HepG2 (cell line): ENCODE measurements around the gene USP2. TPM values are rescaled to one million over a fixed set of nuclear protein-coding genes. Genes with fewer than 3 reads are reported as not detected.
A peak's percentile ranks its signal among the peaks of the same experiment; 100 is the strongest.

Experiments used
- ATAC-seq: fragments of 200-7000 bp; cut with Tn5 transposase; 3 replicates; pipeline ENCODE4 v1.9.1; 2020; ENCODE audit warnings: mild to moderate bottlenecking, moderate library complexity
- BruUV-seq: library from RNA; stranded (reverse); fragments of 400-500 nt; replicated peaks from 2 replicates; lab custom pipeline; 2021; lab: Mats Ljungman, UMichigan
- CTCF ChIA-PET: fragments of 300-600 bp; formaldehyde crosslinking; extraction: SDS; loops from one replicate; lab custom pipeline; 2021; ENCODE audit warnings: low total read pairs, inconsistent platforms, low intra/inter-chr PET ratio; lab: Yijun Ruan, JAX
- POLR2A ChIA-PET: fragments of 350-600 bp; sonication (Branson Sonifier 250); formaldehyde crosslinking; loops from one replicate; lab custom pipeline; 2020; ENCODE audit warnings: antibody characterized with exemption, inconsistent platforms; lab: Yijun Ruan, JAX
- DNase-seq: peaks from one replicate; pipeline ENCODE4 v3.0.0-alpha.2; 2015; ENCODE audit warnings: low spot score
- FAIRE-seq: peaks from 3 replicates; lab custom pipeline; 2011; peaks lifted over from hg19 to GRCh38; lab: Jason Lieb, UNC
- H2AFZ ChIP-seq: one replicate; pipeline ENCODE4 v1.6.1; 2011; ENCODE audit warnings: low read length, inconsistent platforms
- H3K27ac ChIP-seq: fragments of 300-600 bp; 3 replicates; pipeline ENCODE4 v1.8.0; 2011; ENCODE audit warnings: mixed run types, mild to moderate bottlenecking, mixed read lengths, low read length, inconsistent platforms; ENCODE audit not compliant: insufficient read depth; ENCODE audit errors: extremely low read length
- H3K27me3 ChIP-seq, 2 experiments: fragments of 200-600 bp in 1 of 2; 2 replicates in 1 of 2; 3 replicates in 1 of 2; pipeline versions ENCODE4 v1.6.0 to v1.8.0; 2011; ENCODE audit warnings: low read length in 2 of 2, mild to moderate bottlenecking in 2 of 2, moderate library complexity in 2 of 2, inconsistent platforms in 1 of 2; ENCODE audit not compliant: insufficient read depth in 2 of 2, control insufficient read depth in 1 of 2
- H3K36me3 ChIP-seq, 2 experiments: fragments of 200-600 bp in 1 of 2; replicated peaks in 1 of 2; 2 replicates in 1 of 2; 3 replicates in 1 of 2; pipeline versions ENCODE4 v1.5.1 to v1.8.0; 2011; ENCODE audit warnings: low read length in 2 of 2, inconsistent platforms in 1 of 2; ENCODE audit not compliant: insufficient read depth in 2 of 2, control insufficient read depth in 1 of 2
- H3K4me1 ChIP-seq: 2 replicates; pipeline ENCODE4 v1.5.1; 2012; ENCODE audit warnings: low read length, inconsistent platforms; ENCODE audit not compliant: insufficient read depth
- H3K4me2 ChIP-seq: 2 replicates; pipeline ENCODE4 v1.6.0; 2011; ENCODE audit warnings: low read depth, low read length, inconsistent platforms
- H3K4me3 ChIP-seq, 3 experiments: fragments of 200-600 bp in 1 of 3; sonication (generic), shearing (Covaris generic) in 1 of 3; replicated peaks in 1 of 3; 2 replicates each; pipeline ENCODE4 v1.5.1; 2011 to 2016; ENCODE audit warnings: low read length in 3 of 3, inconsistent platforms in 2 of 3, low read depth in 2 of 3, mild to moderate bottlenecking in 2 of 3, control low read depth in 1 of 3, mixed read lengths in 1 of 3; ENCODE audit not compliant: insufficient read depth in 1 of 3
- H3K79me2 ChIP-seq: one replicate; pipeline ENCODE4 v1.6.1; 2011; ENCODE audit warnings: low read length, inconsistent platforms; ENCODE audit not compliant: insufficient read depth
- H3K9ac ChIP-seq: 2 replicates; pipeline ENCODE4 v1.6.0; 2011; ENCODE audit warnings: mild to moderate bottlenecking, low read depth, low read length, inconsistent platforms; ENCODE audit not compliant: insufficient read depth
- H3K9me3 ChIP-seq: 2 replicates; pipeline ENCODE4 v1.5.1; 2012; ENCODE audit warnings: mild to moderate bottlenecking, low read length
- H4K20me1 ChIP-seq: 2 replicates; pipeline ENCODE4 v1.6.0; 2011; ENCODE audit warnings: inconsistent platforms, mild to moderate bottlenecking, low read length, moderate library complexity; ENCODE audit not compliant: insufficient read depth
- GATAD2A ChIP-seq: IDR thresholded peaks from 2 replicates; pipeline ENCODE4 v1.6.1; 2016
- NR2F6 ChIP-seq, 2 experiments: IDR thresholded peaks; 2 replicates each; pipeline ENCODE4 v1.6.1; 2016; ENCODE audit warnings: antibody characterized with exemption in 1 of 2, mild to moderate bottlenecking in 1 of 2
- SIN3A ChIP-seq: IDR thresholded peaks from 2 replicates; pipeline ENCODE4 v1.6.1; 2011; ENCODE audit warnings: low read depth, mild to moderate bottlenecking, control low read depth, low read length, borderline replicate concordance
- YEATS2 ChIP-seq: sonication (generic); formaldehyde crosslinking; IDR thresholded peaks from 2 replicates; pipeline ENCODE4 v1.4.0; 2020; ENCODE audit warnings: missing genetic modification reagents, borderline replicate concordance
- ZNF350 ChIP-seq: sonication (generic); formaldehyde crosslinking; IDR thresholded peaks from 2 replicates; pipeline ENCODE4 v1.4.0; 2020; ENCODE audit warnings: mild to moderate bottlenecking, low read depth, missing genetic modification reagents, borderline replicate concordance
- ZNF678 ChIP-seq: sonication (generic); formaldehyde crosslinking; IDR thresholded peaks from 2 replicates; pipeline ENCODE4 v1.4.0; 2020; ENCODE audit warnings: mild to moderate bottlenecking, missing genetic modification reagents
- WGBS: methylation state at CpG from one replicate; pipeline ENCODE4 v1.1.6; 2017; ENCODE audit warnings: low lambda C conversion rate; 5-methylcytosine and 5-hydroxymethylcytosine counted together
- in situ Hi-C: cut with HindIII; loops from 2 replicates; pipeline ENCODE4 v1.10.0; 2017; ENCODE audit warnings: low pct_unique_long_range_greater_than_20kb; ENCODE audit not compliant: extremely low pct_ligation_motif_present
- intact Hi-C: fragments of 100-400 bp; cut with micrococcal nuclease; formaldehyde crosslinking; loops from one replicate; pipeline ENCODE4 v1.10.0; 2022; ENCODE audit not compliant: unreplicated experiment
- polyA plus RNA-seq, 8 experiments: library from polyadenylated mRNA; depleted of rRNA in 3 of 8; stranded (reverse) in 7 of 8; unstranded in 1 of 8; fragments of >200 nt; fragmentation: Illumina TruSeq in 4 of 8; extraction: Trizol in 4 of 8; gene quantifications; 2 replicates each; pipeline versions ENCODE4 v1.2.1 to v1.2.3, GENCODE V29; 2011 to 2016; ENCODE audit warnings: low read depth in 4 of 8, missing spikeins in 1 of 8, mixed read lengths in 1 of 8; ENCODE audit not compliant: insufficient read depth in 1 of 8
- total RNA-seq, 5 experiments: library from RNA; depleted of rRNA; stranded (reverse); fragments of >200 nt; fragmentation: Illumina TruSeq; extraction: Trizol; gene quantifications; 2 replicates each; pipeline ENCODE4 v1.2.3, GENCODE V29; 2016; ENCODE audit warnings: low read depth in 1 of 5
- TF ChIP-seq, protein P1 (sequence below): sonication (generic); formaldehyde crosslinking; IDR thresholded peaks from 2 replicates; pipeline ENCODE4 v1.5.0; 2020; ENCODE audit warnings: mild to moderate bottlenecking, missing genetic modification reagents
- TF ChIP-seq, protein P2 (sequence below): sonication (generic); formaldehyde crosslinking; IDR thresholded peaks from 2 replicates; pipeline ENCODE4; 2020; ENCODE audit warnings: missing genetic modification reagents, mild to moderate bottlenecking, borderline replicate concordance
- TF ChIP-seq, protein P3 (sequence below): sonication (generic); formaldehyde crosslinking; IDR thresholded peaks from one replicate; pipeline ENCODE4 v1.5.1; 2020; ENCODE audit warnings: mild to moderate bottlenecking, missing genetic modification reagents; ENCODE audit errors: not compliant biosample characterization

Gene USP2
- total and polyA plus RNA-seq, 2 of the 13 experiments (the other 11 are each of a cell fraction or from before 2014, with no cell fraction given), result 2.5 to 6.0 TPM

DNA sequence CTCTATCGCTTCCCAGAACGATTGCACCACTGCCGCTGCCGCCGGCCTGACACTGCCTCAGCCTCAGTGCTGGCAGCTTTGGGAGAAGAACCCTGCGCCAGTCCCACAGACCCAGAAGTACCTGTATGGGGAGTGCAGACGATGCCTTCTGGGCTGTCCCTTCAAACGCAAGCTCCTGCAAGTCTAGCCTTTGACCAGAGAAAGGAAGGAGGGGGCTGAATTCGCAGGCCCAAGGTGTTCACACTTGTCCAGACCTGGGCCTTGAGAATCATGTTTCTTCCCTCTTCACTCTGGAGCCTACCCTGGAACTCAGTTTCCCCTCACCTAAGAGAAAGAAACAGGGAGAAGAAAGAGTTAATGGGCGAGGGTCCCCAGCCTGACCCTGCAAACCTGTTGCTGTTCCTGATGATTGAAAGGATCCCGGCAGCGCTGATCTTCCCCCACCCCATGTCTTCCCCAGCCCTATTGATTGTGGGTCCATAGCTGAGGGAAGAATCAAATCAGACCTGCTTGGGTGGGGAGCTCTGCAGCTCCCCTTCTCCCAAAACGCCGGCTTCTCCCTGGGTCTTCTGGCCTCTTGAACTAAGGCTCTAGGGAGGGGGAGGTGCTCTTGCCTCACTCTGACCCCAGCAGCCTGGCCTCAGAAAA lies 63.8 kb downstream of the USP2 start:
- TSS peak; percentile 67 for BruUV-seq
- no peak for FAIRE-seq
- Histone ChIP-seq H3K27ac (no peak overlapping the region), H3K4me1 (peaks cover 65% of the 10 kb centered on the region), H3K27me3 (peaks cover 0 to 9% of the 10 kb centered on the region in 2 experiments; a peak in 1 of 5 replicates), H2AFZ (peak overlapping the region; percentile 30), H3K9me3 (no peaks in the 10 kb centered on the region), H3K4me2 (peak overlapping the region; percentile 96), H3K9ac (peak overlapping the region; percentile 70), H4K20me1 (no peaks in the 10 kb centered on the region), H3K36me3 (no peaks in the 10 kb centered on the region), H3K79me2 (no peaks in the 10 kb centered on the region), H3K4me3 (peak overlapping the region; percentile 53 to 77 (median 76))
- DNase-seq, result no peak
- CTCF ChIA-PET, result no interaction called here
- POLR2A ChIA-PET, result interaction anchor here (1.1 to 3.0 kb wide), 13 partner anchors 8 to 233 kb away, joined by 3 to 14 read pairs (median 5); partner anchors contain the start of genes HMBS, RNF26 and USP2
- intact Hi-C loops (loop anchor here (2.0 kb wide), 1 partner anchor 17 kb away; the partner anchor contains the start of gene RNF26), in situ Hi-C loops (no loop called here)
- 20% methylated on average over 7 of the region's 14 CpGs for WGBS
- ATAC-seq, result peak; percentile 45; the same call in 2 of the 3 replicates
- TF ChIP-seq ZNF350 (0 out of 2 replicates have a peak, but pooled peaks have one; percentile 11), ZNF678 (CRISPR knock-in tag) (peak; percentile 2; the same call in 1 of the 2 replicates), SIN3A (no peak), YEATS2 (CRISPR knock-in tag) (peak; percentile 36; the same call in 1 of the 2 replicates), NR2F6 (IDR thresholded peaks at IDR 0.05) (no peak), NR2F6 (CRISPR knock-in tag; IDR thresholded peaks at IDR 0.05) (0 out of 2 replicates have a peak, but pooled peaks have one; percentile 10), GATAD2A (CRISPR knock-in tag) (peak; percentile 29; the same call in 1 of the 2 replicates)
- TF ChIP-seq, protein P1, sequence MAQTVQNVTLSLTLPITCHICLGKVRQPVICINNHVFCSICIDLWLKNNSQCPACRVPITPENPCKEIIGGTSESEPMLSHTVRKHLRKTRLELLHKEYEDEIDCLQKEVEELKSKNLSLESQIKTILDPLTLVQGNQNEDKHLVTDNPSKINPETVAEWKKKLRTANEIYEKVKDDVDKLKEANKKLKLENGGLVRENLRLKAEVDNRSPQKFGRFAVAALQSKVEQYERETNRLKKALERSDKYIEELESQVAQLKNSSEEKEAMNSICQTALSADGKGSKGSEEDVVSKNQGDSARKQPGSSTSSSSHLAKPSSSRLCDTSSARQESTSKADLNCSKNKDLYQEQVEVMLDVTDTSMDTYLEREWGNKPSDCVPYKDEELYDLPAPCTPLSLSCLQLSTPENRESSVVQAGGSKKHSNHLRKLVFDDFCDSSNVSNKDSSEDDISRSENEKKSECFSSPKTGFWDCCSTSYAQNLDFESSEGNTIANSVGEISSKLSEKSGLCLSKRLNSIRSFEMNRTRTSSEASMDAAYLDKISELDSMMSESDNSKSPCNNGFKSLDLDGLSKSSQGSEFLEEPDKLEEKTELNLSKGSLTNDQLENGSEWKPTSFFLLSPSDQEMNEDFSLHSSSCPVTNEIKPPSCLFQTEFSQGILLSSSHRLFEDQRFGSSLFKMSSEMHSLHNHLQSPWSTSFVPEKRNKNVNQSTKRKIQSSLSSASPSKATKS (CRISPR knock-in tag), result no peak
- TF ChIP-seq, protein P2, sequence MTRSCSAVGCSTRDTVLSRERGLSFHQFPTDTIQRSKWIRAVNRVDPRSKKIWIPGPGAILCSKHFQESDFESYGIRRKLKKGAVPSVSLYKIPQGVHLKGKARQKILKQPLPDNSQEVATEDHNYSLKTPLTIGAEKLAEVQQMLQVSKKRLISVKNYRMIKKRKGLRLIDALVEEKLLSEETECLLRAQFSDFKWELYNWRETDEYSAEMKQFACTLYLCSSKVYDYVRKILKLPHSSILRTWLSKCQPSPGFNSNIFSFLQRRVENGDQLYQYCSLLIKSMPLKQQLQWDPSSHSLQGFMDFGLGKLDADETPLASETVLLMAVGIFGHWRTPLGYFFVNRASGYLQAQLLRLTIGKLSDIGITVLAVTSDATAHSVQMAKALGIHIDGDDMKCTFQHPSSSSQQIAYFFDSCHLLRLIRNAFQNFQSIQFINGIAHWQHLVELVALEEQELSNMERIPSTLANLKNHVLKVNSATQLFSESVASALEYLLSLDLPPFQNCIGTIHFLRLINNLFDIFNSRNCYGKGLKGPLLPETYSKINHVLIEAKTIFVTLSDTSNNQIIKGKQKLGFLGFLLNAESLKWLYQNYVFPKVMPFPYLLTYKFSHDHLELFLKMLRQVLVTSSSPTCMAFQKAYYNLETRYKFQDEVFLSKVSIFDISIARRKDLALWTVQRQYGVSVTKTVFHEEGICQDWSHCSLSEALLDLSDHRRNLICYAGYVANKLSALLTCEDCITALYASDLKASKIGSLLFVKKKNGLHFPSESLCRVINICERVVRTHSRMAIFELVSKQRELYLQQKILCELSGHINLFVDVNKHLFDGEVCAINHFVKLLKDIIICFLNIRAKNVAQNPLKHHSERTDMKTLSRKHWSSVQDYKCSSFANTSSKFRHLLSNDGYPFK, result no peak
- TF ChIP-seq, protein P3, sequence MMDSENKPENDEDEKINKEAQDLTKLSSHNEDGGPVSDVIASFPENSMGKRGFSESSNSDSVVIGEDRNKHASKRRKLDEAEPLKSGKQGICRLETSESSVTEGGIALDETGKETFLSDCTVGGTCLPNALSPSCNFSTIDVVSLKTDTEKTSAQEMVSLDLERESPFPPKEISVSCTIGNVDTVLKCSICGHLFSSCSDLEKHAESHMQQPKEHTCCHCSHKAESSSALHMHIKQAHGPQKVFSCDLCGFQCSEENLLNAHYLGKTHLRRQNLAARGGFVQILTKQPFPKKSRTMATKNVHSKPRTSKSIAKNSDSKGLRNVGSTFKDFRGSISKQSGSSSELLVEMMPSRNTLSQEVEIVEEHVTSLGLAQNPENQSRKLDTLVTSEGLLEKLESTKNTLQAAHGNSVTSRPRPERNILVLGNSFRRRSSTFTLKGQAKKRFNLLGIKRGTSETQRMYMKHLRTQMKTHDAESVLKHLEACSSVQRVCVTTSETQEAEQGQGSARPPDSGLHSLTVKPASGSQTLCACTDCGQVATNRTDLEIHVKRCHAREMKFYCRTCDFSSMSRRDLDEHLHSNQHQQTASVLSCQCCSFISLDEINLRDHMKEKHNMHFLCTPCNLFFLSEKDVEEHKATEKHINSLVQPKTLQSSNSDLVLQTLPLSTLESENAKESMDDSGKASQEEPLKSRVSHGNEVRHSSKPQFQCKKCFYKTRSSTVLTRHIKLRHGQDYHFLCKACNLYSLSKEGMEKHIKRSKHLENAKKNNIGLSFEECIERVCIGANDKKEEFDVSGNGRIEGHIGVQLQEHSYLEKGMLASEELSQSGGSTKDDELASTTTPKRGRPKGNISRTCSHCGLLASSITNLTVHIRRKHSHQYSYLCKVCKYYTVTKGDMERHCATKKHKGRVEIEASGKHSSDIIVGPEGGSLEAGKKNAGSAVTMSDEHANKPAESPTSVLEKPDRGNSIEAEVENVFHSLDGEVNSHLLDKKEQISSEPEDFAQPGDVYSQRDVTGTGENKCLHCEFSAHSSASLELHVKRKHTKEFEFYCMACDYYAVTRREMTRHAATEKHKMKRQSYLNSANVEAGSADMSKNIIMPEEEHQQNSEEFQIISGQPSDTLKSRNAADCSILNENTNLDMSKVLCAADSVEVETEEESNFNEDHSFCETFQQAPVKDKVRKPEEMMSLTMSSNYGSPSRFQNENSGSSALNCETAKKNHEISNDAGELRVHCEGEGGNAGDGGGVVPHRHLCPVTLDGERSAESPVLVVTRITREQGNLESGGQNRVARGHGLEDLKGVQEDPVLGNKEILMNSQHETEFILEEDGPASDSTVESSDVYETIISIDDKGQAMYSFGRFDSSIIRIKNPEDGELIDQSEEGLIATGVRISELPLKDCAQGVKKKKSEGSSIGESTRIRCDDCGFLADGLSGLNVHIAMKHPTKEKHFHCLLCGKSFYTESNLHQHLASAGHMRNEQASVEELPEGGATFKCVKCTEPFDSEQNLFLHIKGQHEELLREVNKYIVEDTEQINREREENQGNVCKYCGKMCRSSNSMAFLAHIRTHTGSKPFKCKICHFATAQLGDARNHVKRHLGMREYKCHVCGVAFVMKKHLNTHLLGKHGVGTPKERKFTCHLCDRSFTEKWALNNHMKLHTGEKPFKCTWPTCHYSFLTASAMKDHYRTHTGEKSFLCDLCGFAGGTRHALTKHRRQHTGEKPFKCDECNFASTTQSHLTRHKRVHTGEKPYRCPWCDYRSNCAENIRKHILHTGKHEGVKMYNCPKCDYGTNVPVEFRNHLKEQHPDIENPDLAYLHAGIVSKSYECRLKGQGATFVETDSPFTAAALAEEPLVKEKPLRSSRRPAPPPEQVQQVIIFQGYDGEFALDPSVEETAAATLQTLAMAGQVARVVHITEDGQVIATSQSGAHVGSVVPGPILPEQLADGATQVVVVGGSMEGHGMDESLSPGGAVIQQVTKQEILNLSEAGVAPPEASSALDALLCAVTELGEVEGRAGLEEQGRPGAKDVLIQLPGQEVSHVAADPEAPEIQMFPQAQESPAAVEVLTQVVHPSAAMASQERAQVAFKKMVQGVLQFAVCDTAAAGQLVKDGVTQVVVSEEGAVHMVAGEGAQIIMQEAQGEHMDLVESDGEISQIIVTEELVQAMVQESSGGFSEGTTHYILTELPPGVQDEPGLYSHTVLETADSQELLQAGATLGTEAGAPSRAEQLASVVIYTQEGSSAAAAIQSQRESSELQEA (CRISPR knock-in tag), result peak; percentile 0
